Fibroblast of lung (primary cell): ENCODE results near the gene MRPL52.

ENCODE experiments used
- CTCF ChIP-seq, 2 donors: IDR thresholded peaks in 1 of 2; conservative IDR thresholded peaks in 1 of 2; 1 replicate in 1 of 2; 2 replicates in 1 of 2; pipeline ENCODE4 v1.5.1; 2011 to 2012; ENCODE audit warnings: low read length in 2 of 2, control low read depth in 1 of 2, inconsistent platforms in 1 of 2, low read depth in 1 of 2, mild to moderate bottlenecking in 1 of 2
- EZH2 ChIP-seq: IDR thresholded peaks from 2 replicates; pipeline ENCODE4 v1.5.1; 2012; ENCODE audit warnings: low read length, control low read depth, mild to moderate bottlenecking; ENCODE audit errors: missing control alignments

GRCh38 chr14:22841769-22842168 is 12.1 kb downstream of the MRPL52 start:
- TF ChIP-seq CTCF (conservative IDR thresholded peaks at IDR 0.05 in 1 of 2, IDR thresholded peaks at IDR 0.05 in 1 of 2; ENCODE audit: low read depth in 1 of 2, low read length in 2 of 2) (no peak), EZH2 (no peak)
